ENCODE data around the gene TNFRSF1A. TPM values are rescaled to one million over a fixed set of nuclear protein-coding genes. Genes with fewer than 3 reads are reported as not detected.

Gene TNFRSF1A
- total RNA-seq, 1 donor from 2014 or later, result 70.4 TPM

- Mint-ChIP-seq H3K9me3 (no peaks in the 10 kb centered on the region), H3K4me3 (no peak overlapping the region), H3K27me3 (ENCODE audit: low read depth) (peaks cover 9% of the 10 kb centered on the region), H3K27ac (no peak overlapping the region), H3K36me3 (no peaks in the 10 kb centered on the region), H3K4me1 (peaks cover 6% of the 10 kb centered on the region)
- no peak for DNase-seq (ENCODE audit: low spot score in 2 of 2, unreplicated experiment in 2 of 2)
- no peak for TF ChIP-seq CTCF (IDR thresholded peaks at IDR 0.05; ENCODE audit: unreplicated experiment)
Observed at GRCh38 chr12:6280672-6281071, 61.2 kb downstream of the TNFRSF1A start.

GRCh38 chr12:6280053-6280469 is 61.8 kb downstream of the TNFRSF1A start:
- no peaks in the 10 kb centered on the region for H3K36me3 Mint-ChIP-seq
- no peaks in the 10 kb centered on the region for H3K9me3 Mint-ChIP-seq
- H3K4me1 Mint-ChIP-seq, result peaks cover 6% of the 10 kb centered on the region
- H3K4me3 Mint-ChIP-seq, result no peak overlapping the region
- peaks cover 8% of the 10 kb centered on the region for H3K27me3 Mint-ChIP-seq (ENCODE audit: low read depth)
- no peak for TF ChIP-seq CTCF (IDR thresholded peaks at IDR 0.05; ENCODE audit: unreplicated experiment)
- no peak for DNase-seq (ENCODE audit: low spot score in 2 of 2, unreplicated experiment in 2 of 2)
- H3K27ac Mint-ChIP-seq, result no peak overlapping the region

GRCh38 chr12:6279631-6280030 is 62.2 kb downstream of the TNFRSF1A start:
- Mint-ChIP-seq H3K27me3 (ENCODE audit: low read depth) (peaks cover 7% of the 10 kb centered on the region), H3K9me3 (no peaks in the 10 kb centered on the region), H3K27ac (no peak overlapping the region), H3K36me3 (no peaks in the 10 kb centered on the region), H3K4me1 (peaks cover 10% of the 10 kb centered on the region), H3K4me3 (peak overlapping the region; percentile 34)
- no peak for TF ChIP-seq CTCF (IDR thresholded peaks at IDR 0.05; ENCODE audit: unreplicated experiment)
- DNase-seq (ENCODE audit: low spot score in 2 of 2, unreplicated experiment in 2 of 2), result no peak

- Mint-ChIP-seq H3K27ac (no peak overlapping the region), H3K9me3 (no peaks in the 10 kb centered on the region), H3K4me3 (peak overlapping the region; percentile 34), H3K27me3 (ENCODE audit: low read depth) (peaks cover 7% of the 10 kb centered on the region), H3K36me3 (no peaks in the 10 kb centered on the region), H3K4me1 (peaks cover 12% of the 10 kb centered on the region)
- DNase-seq (ENCODE audit: low spot score in 2 of 2, unreplicated experiment in 2 of 2), result no peak
- TF ChIP-seq CTCF (IDR thresholded peaks at IDR 0.05; ENCODE audit: unreplicated experiment), result no peak
Observed at GRCh38 chr12:6279256-6279628, 62.6 kb downstream of the TNFRSF1A start.

Other genes starting within 250 kb of the TNFRSF1A start
- 0.24 to 0.31 TPM (median 0.29 TPM) in 3 replicates for gene VWF, start 217.4 kb downstream of the TNFRSF1A start, total RNA-seq
- gene CD9, start 141.7 kb downstream of the TNFRSF1A start, total RNA-seq, result 20.0 to 22.6 TPM (median 22.3 TPM) in 3 replicates
- 16.1 to 18.3 TPM (median 16.4 TPM) in 3 replicates for gene PLEKHG6, start 31.4 kb downstream of the TNFRSF1A start, total RNA-seq
- gene SCNN1A, start 33.5 kb upstream of the TNFRSF1A start, total RNA-seq, result 20.1 to 21.5 TPM (median 20.3 TPM) in 3 replicates
- gene LTBR, start 42.1 kb upstream of the TNFRSF1A start, total RNA-seq, result 61.7 to 68.1 TPM (median 66.8 TPM) in 3 replicates
- not detected in 3 replicates for gene CD27, start 102.9 kb upstream of the TNFRSF1A start, total RNA-seq
- 2.2 to 2.6 TPM (median 2.5 TPM) in 3 replicates for gene TAPBPL, start 110.0 kb upstream of the TNFRSF1A start, total RNA-seq
- 5.2 to 6.9 TPM (median 6.4 TPM) in 3 replicates for gene VAMP1, start 128.6 kb upstream of the TNFRSF1A start, total RNA-seq
- 137 to 148 TPM (median 145 TPM) in 3 replicates for gene MRPL51, start 151.2 kb upstream of the TNFRSF1A start, total RNA-seq
- gene NCAPD2, start 152.0 kb upstream of the TNFRSF1A start, total RNA-seq, result 56.3 to 62.6 TPM (median 57.1 TPM) in 3 replicates
- 2,078 to 2,104 TPM (median 2,089 TPM) in 3 replicates for gene GAPDH, start 192.4 kb upstream of the TNFRSF1A start, total RNA-seq
- gene IFFO1, start 214.0 kb upstream of the TNFRSF1A start, total RNA-seq, result 14.8 to 16.1 TPM (median 14.8 TPM) in 3 replicates
- gene NOP2, start 226.2 kb upstream of the TNFRSF1A start, total RNA-seq, result 51.8 to 58.6 TPM (median 56.6 TPM) in 3 replicates

Data from mesothelial cell of epicardium (in vitro differentiated cells).